HepG2 (cell line): ENCODE results near the gene EIF6. TPM values are rescaled to one million over a fixed set of nuclear protein-coding genes. Genes with fewer than 3 reads are reported as not detected.
A peak's percentile ranks its signal among the peaks of the same experiment; 100 is the strongest.

Experiments
- ETV6 ChIP-seq: sonication (generic); formaldehyde crosslinking; conservative IDR thresholded peaks from 2 replicates; pipeline ENCODE4 v1.4.0; 2020; ENCODE audit warnings: missing genetic modification reagents
- GTF2F1 ChIP-seq: fragments of 150-350 bp; IDR thresholded peaks from 2 replicates; pipeline ENCODE4 v1.6.1; 2014; ENCODE audit warnings: low read length
- KAT2B ChIP-seq: fragments of 150-350 bp; IDR thresholded peaks from 2 replicates; pipeline ENCODE4 v1.6.1; 2014; ENCODE audit warnings: low read depth, low read length, borderline replicate concordance
- MED8 ChIP-seq: sonication (generic); formaldehyde crosslinking; IDR thresholded peaks from 2 replicates; pipeline ENCODE4 v1.8.1; 2023; ENCODE audit warnings: mild to moderate bottlenecking, missing genetic modification reagents; ENCODE audit not compliant: insufficient replicate concordance
- RBM22 ChIP-seq: fragments of 200-400 bp; formaldehyde crosslinking; optimal IDR thresholded peaks from 2 replicates; pipeline ENCODE3; 2017; ENCODE audit warnings: mild to moderate bottlenecking, low read length, moderate library complexity
- SNAI1 ChIP-seq: sonication (generic); formaldehyde crosslinking; IDR thresholded peaks from 2 replicates; pipeline ENCODE4 v1.5.0; 2020; ENCODE audit warnings: mild to moderate bottlenecking, missing genetic modification reagents, borderline replicate concordance
- SP4 ChIP-seq: sonication (generic); formaldehyde crosslinking; IDR thresholded peaks from 2 replicates; pipeline ENCODE4 v1.8.1; 2023; ENCODE audit warnings: mild to moderate bottlenecking, missing genetic modification reagents
- U2AF2 ChIP-seq: fragments of 200-400 bp; formaldehyde crosslinking; IDR thresholded peaks from 2 replicates; pipeline ENCODE4 v1.6.1; 2017; ENCODE audit warnings: low read depth, mild to moderate bottlenecking, low read length
- ZNF441 ChIP-seq: sonication (generic); formaldehyde crosslinking; IDR thresholded peaks from 2 replicates; pipeline ENCODE4 v1.7.0; 2021; ENCODE audit warnings: missing genetic modification reagents, borderline replicate concordance
- ZNF615 ChIP-seq: sonication (generic); formaldehyde crosslinking; IDR thresholded peaks from 2 replicates; pipeline ENCODE4 v1.5.0; 2020; ENCODE audit warnings: mild to moderate bottlenecking, missing genetic modification reagents, borderline replicate concordance
- polyA plus RNA-seq, 8 experiments: library from polyadenylated mRNA; depleted of rRNA in 3 of 8; stranded (reverse) in 7 of 8; unstranded in 1 of 8; fragments of >200 nt; fragmentation: Illumina TruSeq in 4 of 8; extraction: Trizol in 4 of 8; gene quantifications; 2 replicates each; pipeline versions ENCODE4 v1.2.1 to v1.2.3, GENCODE V29; 2011 to 2016; ENCODE audit warnings: low read depth in 4 of 8, missing spikeins in 1 of 8, mixed read lengths in 1 of 8; ENCODE audit not compliant: insufficient read depth in 1 of 8
- total RNA-seq, 5 experiments: library from RNA; depleted of rRNA; stranded (reverse); fragments of >200 nt; fragmentation: Illumina TruSeq; extraction: Trizol; gene quantifications; 2 replicates each; pipeline ENCODE4 v1.2.3, GENCODE V29; 2016; ENCODE audit warnings: low read depth in 1 of 5
- TF ChIP-seq, protein P1 (sequence below): sonication (generic); formaldehyde crosslinking; IDR thresholded peaks from 2 replicates; pipeline ENCODE4 v1.4.0; 2020; ENCODE audit warnings: mild to moderate bottlenecking, missing genetic modification reagents
- TF ChIP-seq, protein P2 (sequence below): sonication (generic); formaldehyde crosslinking; IDR thresholded peaks from 2 replicates; pipeline ENCODE4 v1.9.0; 2021; ENCODE audit warnings: mild to moderate bottlenecking, missing genetic modification reagents
- TF ChIP-seq, protein P3 (sequence below): sonication (generic); formaldehyde crosslinking; IDR thresholded peaks from 2 replicates; pipeline ENCODE4 v1.9.0; 2022; ENCODE audit warnings: low read depth, missing genetic modification reagents
- TF ChIP-seq, protein P4 (sequence below): sonication (generic); formaldehyde crosslinking; IDR thresholded peaks from 2 replicates; pipeline ENCODE4 v1.8.0; 2022; ENCODE audit warnings: mild to moderate bottlenecking, missing genetic modification reagents, borderline replicate concordance

The EIF6 gene
- total and polyA plus RNA-seq, 2 of the 13 experiments (the other 11 are each of a cell fraction or from before 2014, with no cell fraction given) = 462 to 466 TPM

DNA sequence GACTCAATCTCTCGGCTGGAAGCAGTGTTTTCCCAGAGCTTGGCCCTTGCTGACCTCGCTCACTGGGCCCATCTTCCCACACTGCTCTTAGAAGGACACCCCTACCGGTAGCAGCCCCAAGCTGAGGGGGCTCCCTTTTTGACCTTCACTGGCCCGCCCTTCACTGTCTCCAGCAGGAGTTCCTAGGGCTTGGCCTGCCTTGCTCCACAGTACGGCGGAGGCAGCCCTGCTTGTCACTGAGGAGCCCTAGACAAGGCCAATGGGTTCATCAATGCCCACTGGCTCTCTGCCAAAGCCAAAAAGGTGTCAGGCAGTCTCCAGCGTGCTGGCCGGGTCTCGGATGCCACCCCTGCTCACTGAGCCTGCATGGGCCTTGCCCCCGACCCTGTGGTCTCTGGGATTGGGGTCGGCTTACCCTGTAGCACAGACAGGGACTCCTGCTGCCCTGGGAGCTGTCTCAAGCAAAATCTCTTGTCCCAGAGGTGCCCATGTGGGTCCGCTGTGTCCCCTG, 8.8 kb downstream of the EIF6 start (continued):
- TF ChIP-seq, protein P1, sequence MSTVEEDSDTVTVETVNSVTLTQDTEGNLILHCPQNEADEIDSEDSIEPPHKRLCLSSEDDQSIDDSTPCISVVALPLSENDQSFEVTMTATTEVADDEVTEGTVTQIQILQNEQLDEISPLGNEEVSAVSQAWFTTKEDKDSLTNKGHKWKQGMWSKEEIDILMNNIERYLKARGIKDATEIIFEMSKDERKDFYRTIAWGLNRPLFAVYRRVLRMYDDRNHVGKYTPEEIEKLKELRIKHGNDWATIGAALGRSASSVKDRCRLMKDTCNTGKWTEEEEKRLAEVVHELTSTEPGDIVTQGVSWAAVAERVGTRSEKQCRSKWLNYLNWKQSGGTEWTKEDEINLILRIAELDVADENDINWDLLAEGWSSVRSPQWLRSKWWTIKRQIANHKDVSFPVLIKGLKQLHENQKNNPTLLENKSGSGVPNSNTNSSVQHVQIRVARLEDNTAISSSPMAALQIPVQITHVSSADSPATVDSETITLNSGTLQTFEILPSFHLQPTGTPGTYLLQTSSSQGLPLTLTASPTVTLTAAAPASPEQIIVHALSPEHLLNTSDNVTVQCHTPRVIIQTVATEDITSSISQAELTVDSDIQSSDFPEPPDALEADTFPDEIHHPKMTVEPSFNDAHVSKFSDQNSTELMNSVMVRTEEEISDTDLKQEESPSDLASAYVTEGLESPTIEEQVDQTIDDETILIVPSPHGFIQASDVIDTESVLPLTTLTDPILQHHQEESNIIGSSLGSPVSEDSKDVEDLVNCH = no peak
- TF ChIP-seq, protein P2, sequence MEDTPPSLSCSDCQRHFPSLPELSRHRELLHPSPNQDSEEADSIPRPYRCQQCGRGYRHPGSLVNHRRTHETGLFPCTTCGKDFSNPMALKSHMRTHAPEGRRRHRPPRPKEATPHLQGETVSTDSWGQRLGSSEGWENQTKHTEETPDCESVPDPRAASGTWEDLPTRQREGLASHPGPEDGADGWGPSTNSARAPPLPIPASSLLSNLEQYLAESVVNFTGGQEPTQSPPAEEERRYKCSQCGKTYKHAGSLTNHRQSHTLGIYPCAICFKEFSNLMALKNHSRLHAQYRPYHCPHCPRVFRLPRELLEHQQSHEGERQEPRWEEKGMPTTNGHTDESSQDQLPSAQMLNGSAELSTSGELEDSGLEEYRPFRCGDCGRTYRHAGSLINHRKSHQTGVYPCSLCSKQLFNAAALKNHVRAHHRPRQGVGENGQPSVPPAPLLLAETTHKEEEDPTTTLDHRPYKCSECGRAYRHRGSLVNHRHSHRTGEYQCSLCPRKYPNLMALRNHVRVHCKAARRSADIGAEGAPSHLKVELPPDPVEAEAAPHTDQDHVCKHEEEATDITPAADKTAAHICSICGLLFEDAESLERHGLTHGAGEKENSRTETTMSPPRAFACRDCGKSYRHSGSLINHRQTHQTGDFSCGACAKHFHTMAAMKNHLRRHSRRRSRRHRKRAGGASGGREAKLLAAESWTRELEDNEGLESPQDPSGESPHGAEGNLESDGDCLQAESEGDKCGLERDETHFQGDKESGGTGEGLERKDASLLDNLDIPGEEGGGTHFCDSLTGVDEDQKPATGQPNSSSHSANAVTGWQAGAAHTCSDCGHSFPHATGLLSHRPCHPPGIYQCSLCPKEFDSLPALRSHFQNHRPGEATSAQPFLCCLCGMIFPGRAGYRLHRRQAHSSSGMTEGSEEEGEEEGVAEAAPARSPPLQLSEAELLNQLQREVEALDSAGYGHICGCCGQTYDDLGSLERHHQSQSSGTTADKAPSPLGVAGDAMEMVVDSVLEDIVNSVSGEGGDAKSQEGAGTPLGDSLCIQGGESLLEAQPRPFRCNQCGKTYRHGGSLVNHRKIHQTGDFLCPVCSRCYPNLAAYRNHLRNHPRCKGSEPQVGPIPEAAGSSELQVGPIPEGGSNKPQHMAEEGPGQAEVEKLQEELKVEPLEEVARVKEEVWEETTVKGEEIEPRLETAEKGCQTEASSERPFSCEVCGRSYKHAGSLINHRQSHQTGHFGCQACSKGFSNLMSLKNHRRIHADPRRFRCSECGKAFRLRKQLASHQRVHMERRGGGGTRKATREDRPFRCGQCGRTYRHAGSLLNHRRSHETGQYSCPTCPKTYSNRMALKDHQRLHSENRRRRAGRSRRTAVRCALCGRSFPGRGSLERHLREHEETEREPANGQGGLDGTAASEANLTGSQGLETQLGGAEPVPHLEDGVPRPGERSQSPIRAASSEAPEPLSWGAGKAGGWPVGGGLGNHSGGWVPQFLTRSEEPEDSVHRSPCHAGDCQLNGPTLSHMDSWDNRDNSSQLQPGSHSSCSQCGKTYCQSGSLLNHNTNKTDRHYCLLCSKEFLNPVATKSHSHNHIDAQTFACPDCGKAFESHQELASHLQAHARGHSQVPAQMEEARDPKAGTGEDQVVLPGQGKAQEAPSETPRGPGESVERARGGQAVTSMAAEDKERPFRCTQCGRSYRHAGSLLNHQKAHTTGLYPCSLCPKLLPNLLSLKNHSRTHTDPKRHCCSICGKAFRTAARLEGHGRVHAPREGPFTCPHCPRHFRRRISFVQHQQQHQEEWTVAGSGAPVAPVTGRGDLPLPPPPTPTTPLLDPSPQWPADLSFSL = no peak
- TF ChIP-seq, protein P3, sequence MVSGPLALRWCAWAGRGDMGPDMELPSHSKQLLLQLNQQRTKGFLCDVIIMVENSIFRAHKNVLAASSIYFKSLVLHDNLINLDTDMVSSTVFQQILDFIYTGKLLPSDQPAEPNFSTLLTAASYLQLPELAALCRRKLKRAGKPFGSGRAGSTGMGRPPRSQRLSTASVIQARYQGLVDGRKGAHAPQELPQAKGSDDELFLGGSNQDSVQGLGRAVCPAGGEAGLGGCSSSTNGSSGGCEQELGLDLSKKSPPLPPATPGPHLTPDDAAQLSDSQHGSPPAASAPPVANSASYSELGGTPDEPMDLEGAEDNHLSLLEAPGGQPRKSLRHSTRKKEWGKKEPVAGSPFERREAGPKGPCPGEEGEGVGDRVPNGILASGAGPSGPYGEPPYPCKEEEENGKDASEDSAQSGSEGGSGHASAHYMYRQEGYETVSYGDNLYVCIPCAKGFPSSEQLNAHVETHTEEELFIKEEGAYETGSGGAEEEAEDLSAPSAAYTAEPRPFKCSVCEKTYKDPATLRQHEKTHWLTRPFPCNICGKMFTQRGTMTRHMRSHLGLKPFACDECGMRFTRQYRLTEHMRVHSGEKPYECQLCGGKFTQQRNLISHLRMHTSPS (CRISPR knock-in tag) = no peak
- TF ChIP-seq SP4 (CRISPR knock-in tag) = no peak
- TF ChIP-seq ETV6 (CRISPR knock-in tag) = no peak
- TF ChIP-seq U2AF2 = no peak
- no peak for TF ChIP-seq KAT2B
- TF ChIP-seq SNAI1 (CRISPR knock-in tag) = no peak
- TF ChIP-seq, protein P4, sequence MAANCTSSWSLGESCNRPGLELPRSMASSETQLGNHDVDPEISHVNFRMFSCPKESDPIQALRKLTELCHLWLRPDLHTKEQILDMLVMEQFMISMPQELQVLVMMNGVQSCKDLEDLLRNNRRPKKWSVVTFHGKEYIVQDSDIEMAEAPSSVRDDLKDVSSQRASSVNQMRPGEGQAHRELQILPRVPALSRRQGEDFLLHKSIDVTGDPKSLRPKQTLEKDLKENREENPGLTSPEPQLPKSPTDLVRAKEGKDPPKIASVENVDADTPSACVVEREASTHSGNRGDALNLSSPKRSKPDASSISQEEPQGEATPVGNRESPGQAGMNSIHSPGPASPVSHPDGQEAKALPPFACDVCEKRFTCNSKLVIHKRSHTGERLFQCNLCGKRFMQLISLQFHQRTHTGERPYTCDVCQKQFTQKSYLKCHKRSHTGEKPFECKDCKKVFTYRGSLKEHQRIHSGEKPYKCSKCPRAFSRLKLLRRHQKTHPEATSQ (CRISPR knock-in tag) = no peak
- no peak for TF ChIP-seq ZNF441 (CRISPR knock-in tag)
- peak; percentile 5 for TF ChIP-seq RBM22
- no peak for TF ChIP-seq MED8 (CRISPR knock-in tag)
- no peak for TF ChIP-seq ZNF615 (CRISPR knock-in tag)
- no peak for TF ChIP-seq GTF2F1
